ENCODE data around the gene SH3RF3. TPM values are rescaled to one million over a fixed set of nuclear protein-coding genes. Genes with fewer than 3 reads are reported as not detected.

The SH3RF3 gene
- polyA plus RNA-seq, 1 of the 3 experiments (the other 2 are of a cell fraction) = 1.9 TPM

GRCh38 chr2:109493176-109493935 lies 364.4 kb downstream of the SH3RF3 start:
- H3K27ac ChIP-seq (ENCODE audit: low read depth in 2 of 2, low read length in 1 of 2) = no peak overlapping the region

GRCh38 chr2:109494351-109494750 lies 365.3 kb downstream of the SH3RF3 start:
- no peaks in the 10 kb centered on the region for H4K20me1 ChIP-seq (ENCODE audit: insufficient read depth)
- H3F3A ChIP-seq (replicated peaks; ENCODE audit: insufficient read depth) = no peaks in the 10 kb centered on the region
- H3K4me1 ChIP-seq (ENCODE audit: control insufficient read depth in 1 of 2, insufficient read depth in 2 of 2, low read depth in 1 of 2, low read length in 1 of 2) = peaks cover 13 to 15% of the 10 kb centered on the region in 2 experiments; a peak in 3 of 4 replicates
- H3K27me3 ChIP-seq (ENCODE audit: insufficient read depth) = no peaks in the 10 kb centered on the region
- H3K36me3 ChIP-seq (replicated peaks in 1 of 2; ENCODE audit: control insufficient read depth in 1 of 2, insufficient read depth in 2 of 2, low read length in 1 of 2) = no peaks in the 10 kb centered on the region
- H3K4me3 ChIP-seq (ENCODE audit: low read depth in 2 of 2, low read length in 1 of 2) = no peak overlapping the region
- no peak overlapping the region for H3K4me2 ChIP-seq
- POLR2A ChIA-PET = no interaction called here
- 67% methylated on average over 1 of the region's 3 CpGs for WGBS (ENCODE audit: low lambda C conversion rate)
- H3K9ac ChIP-seq = no peak overlapping the region
- no peaks in the 10 kb centered on the region for H3K9me2 ChIP-seq
- H3K79me2 ChIP-seq (ENCODE audit: insufficient read depth) = no peaks in the 10 kb centered on the region
- no peaks in the 10 kb centered on the region for H3K9me3 ChIP-seq
- no peak overlapping the region for H2AFZ ChIP-seq (ENCODE audit: low read depth)
- DNase-seq = no peak
- TF ChIP-seq JUND (IDR thresholded peaks at IDR 0.05) (no peak), GABPA (IDR thresholded peaks at IDR 0.05; ENCODE audit: low read depth) (no peak), ELF1 (IDR thresholded peaks at IDR 0.05) (no peak), PBX3 (IDR thresholded peaks at IDR 0.05) (no peak), FOSL2 (IDR thresholded peaks at IDR 0.05; ENCODE audit: borderline replicate concordance, low read depth) (no peak)
- H3K27ac ChIP-seq (ENCODE audit: low read depth in 2 of 2, low read length in 1 of 2) = no peak overlapping the region
- CTCF ChIA-PET = interaction anchor here (2.3 kb wide), 1 partner anchor 16 kb away, joined by 17 read pairs; no protein-coding TSS in a partner anchor

More at GRCh38 chr2:109493176-109493935, 364.4 kb downstream of the SH3RF3 start:
- DNase-seq = no peak
- peaks cover 7 to 13% of the 10 kb centered on the region in 2 experiments; a peak in 3 of 4 replicates for H3K4me1 ChIP-seq (ENCODE audit: control insufficient read depth in 1 of 2, insufficient read depth in 2 of 2, low read depth in 1 of 2, low read length in 1 of 2)
- 69% methylated on average over 4 of the region's 4 CpGs for WGBS (ENCODE audit: low lambda C conversion rate)
- POLR2A ChIA-PET = no interaction called here
- no peaks in the 10 kb centered on the region for H3K9me3 ChIP-seq
- H3K79me2 ChIP-seq (ENCODE audit: insufficient read depth) = no peaks in the 10 kb centered on the region
- CTCF ChIA-PET = interaction anchor here (2.3 kb wide), 1 partner anchor 17 kb away, joined by 17 read pairs; no protein-coding TSS in a partner anchor
- no peaks in the 10 kb centered on the region for H3K9me2 ChIP-seq
- no peaks in the 10 kb centered on the region for H3K36me3 ChIP-seq (replicated peaks in 1 of 2; ENCODE audit: control insufficient read depth in 1 of 2, insufficient read depth in 2 of 2, low read length in 1 of 2)
- H3F3A ChIP-seq (replicated peaks; ENCODE audit: insufficient read depth) = no peaks in the 10 kb centered on the region
- no peaks in the 10 kb centered on the region for H4K20me1 ChIP-seq (ENCODE audit: insufficient read depth)
- H3K4me3 ChIP-seq (ENCODE audit: low read depth in 2 of 2, low read length in 1 of 2) = no peak overlapping the region
- H3K27me3 ChIP-seq (ENCODE audit: insufficient read depth) = no peaks in the 10 kb centered on the region
- TF ChIP-seq USF1 (IDR thresholded peaks at IDR 0.05; ENCODE audit: borderline replicate concordance, low read depth) = no peak
- no peak for TF ChIP-seq EZH2phosphoT487 (IDR thresholded peaks at IDR 0.05; ENCODE audit: borderline replicate concordance, low read depth)
- TF ChIP-seq TCF12 (IDR thresholded peaks at IDR 0.05) = no peak
- TF ChIP-seq TEAD4 (IDR thresholded peaks at IDR 0.05; ENCODE audit: borderline replicate concordance, insufficient read depth) = no peak
- no peak for TF ChIP-seq SMC3 (IDR thresholded peaks at IDR 0.05; ENCODE audit: low read depth, low read length)
- TF ChIP-seq RCOR1 (IDR thresholded peaks at IDR 0.05; ENCODE audit: low read length) = no peak
- TF ChIP-seq CHD2 (IDR thresholded peaks at IDR 0.05; ENCODE audit: low read length, partially characterized antibody) = no peak
- TF ChIP-seq FOSL2 (IDR thresholded peaks at IDR 0.05; ENCODE audit: borderline replicate concordance, low read depth) = no peak
- no peak for TF ChIP-seq USF2 (IDR thresholded peaks at IDR 0.05; ENCODE audit: borderline replicate concordance, low read depth, low read length)
- no peak for TF ChIP-seq SIN3A (IDR thresholded peaks at IDR 0.05; ENCODE audit: borderline replicate concordance, low read depth, low read length)
- no peak for TF ChIP-seq YY1 (IDR thresholded peaks at IDR 0.05; ENCODE audit: low read depth)
- no peak for TF ChIP-seq GABPA (IDR thresholded peaks at IDR 0.05; ENCODE audit: low read depth)
- H3K9ac ChIP-seq = no peak overlapping the region
- H3K4me2 ChIP-seq = no peak overlapping the region
- no peak overlapping the region for H2AFZ ChIP-seq (ENCODE audit: low read depth)

All from SK-N-SH (cell line).